WTC11 (cell line): Measurements from ENCODE around the gene SLC2A4. TPM values are rescaled to one million over a fixed set of nuclear protein-coding genes. Genes with fewer than 3 reads are reported as not detected.

Experiments used
- ATAC-seq: fragments of 200-7000 bp; cut with Tn5 transposase; 2 replicates; pipeline ENCODE4 v1.10.0; 2021; ENCODE audit warnings: mild to moderate bottlenecking, moderate library complexity
- CTCF ChIA-PET: fragments of 300-600 bp; sonication (Branson Sonifier 250); formaldehyde crosslinking; loops from one replicate; lab custom pipeline; 2021; ENCODE audit warnings: antibody characterized with exemption; lab: Charles Lee
- POLR2A ChIA-PET: fragments of 350-600 bp; sonication (Branson Sonifier 250); formaldehyde crosslinking; loops from one replicate; lab custom pipeline; 2021; ENCODE audit warnings: antibody characterized with exemption; lab: Charles Lee
- DNase-seq: peaks from one replicate; pipeline ENCODE4 v3.0.0; 2021; ENCODE audit warnings: low spot score
- H3K27ac Mint-ChIP-seq: 2 replicates; pipeline ENCODE4 v1.8.0; 2021; ENCODE audit warnings: mixed read lengths
- H3K27me3 Mint-ChIP-seq: 2 replicates; pipeline ENCODE4 v1.8.0; 2021; ENCODE audit warnings: low read depth, mild to moderate bottlenecking, moderate library complexity, mixed read lengths
- H3K36me3 Mint-ChIP-seq: 2 replicates; pipeline ENCODE4 v1.8.0; 2021; ENCODE audit warnings: mixed read lengths
- H3K4me1 Mint-ChIP-seq: 2 replicates; pipeline ENCODE4 v1.8.0; 2022; ENCODE audit warnings: mixed read lengths
- H3K4me3 Mint-ChIP-seq: 2 replicates; pipeline ENCODE4 v1.8.0; 2021; ENCODE audit warnings: mild to moderate bottlenecking, moderate library complexity, mixed read lengths
- H3K9me3 Mint-ChIP-seq: 2 replicates; pipeline ENCODE4 v1.8.0; 2021; ENCODE audit warnings: mixed read lengths
- CREM ChIP-seq: sonication (generic); formaldehyde crosslinking; IDR thresholded peaks from 2 replicates; pipeline ENCODE4 v1.8.1; 2022; ENCODE audit warnings: mild to moderate bottlenecking, missing genetic modification reagents, moderate library complexity
- EMX1 ChIP-seq: fragments of 250-450 bp; sonication (Bioruptor Pico); IDR thresholded peaks from 2 replicates; pipeline ENCODE4 v1.8.0; 2021; ENCODE audit warnings: mild to moderate bottlenecking
- FOXK1 ChIP-seq: sonication (generic); formaldehyde crosslinking; IDR thresholded peaks from 2 replicates; pipeline ENCODE4 v1.8.0; 2022; ENCODE audit warnings: mild to moderate bottlenecking, moderate library complexity, missing genetic modification reagents
- JUN ChIP-seq: sonication (generic); formaldehyde crosslinking; IDR thresholded peaks from 2 replicates; pipeline ENCODE4 v1.8.0; 2023; ENCODE audit warnings: mild to moderate bottlenecking, missing genetic modification reagents
- NFATC4 ChIP-seq: fragments of 250-450 bp; sonication (Bioruptor Pico); IDR thresholded peaks from 2 replicates; pipeline ENCODE4 v1.9.0; 2021; ENCODE audit warnings: mild to moderate bottlenecking
- OVOL2 ChIP-seq: fragments of 250-450 bp; sonication (Bioruptor Pico); IDR thresholded peaks from 2 replicates; pipeline ENCODE4 v1.9.0; 2021; ENCODE audit warnings: mild to moderate bottlenecking, borderline replicate concordance
- RORB ChIP-seq: fragments of 250-450 bp; sonication (Bioruptor Pico); IDR thresholded peaks from 2 replicates; pipeline ENCODE4 v1.9.0; 2021; ENCODE audit warnings: mild to moderate bottlenecking
- SP1 ChIP-seq: sonication (generic); formaldehyde crosslinking; conservative IDR thresholded peaks from 2 replicates; pipeline ENCODE4 v1.8.1; 2022; ENCODE audit warnings: missing genetic modification reagents
- TEAD1 ChIP-seq: sonication (generic); formaldehyde crosslinking; IDR thresholded peaks from 2 replicates; pipeline ENCODE4 v1.8.0; 2022; ENCODE audit warnings: mild to moderate bottlenecking, missing genetic modification reagents
- ZNF219 ChIP-seq: sonication (generic); formaldehyde crosslinking; IDR thresholded peaks from 2 replicates; pipeline ENCODE4 v1.8.0; 2023; ENCODE audit warnings: missing genetic modification reagents, mild to moderate bottlenecking, borderline replicate concordance
- ZNF317 ChIP-seq: sonication (generic); formaldehyde crosslinking; IDR thresholded peaks from 2 replicates; pipeline ENCODE4 v1.8.1; 2023; ENCODE audit warnings: low read depth, mild to moderate bottlenecking, moderate library complexity, missing genetic modification reagents, borderline replicate concordance
- ZNF396 ChIP-seq: fragments of 250-450 bp; sonication (Bioruptor Pico); IDR thresholded peaks from 2 replicates; pipeline ENCODE4 v1.8.0; 2021; ENCODE audit warnings: mild to moderate bottlenecking, moderate library complexity, borderline replicate concordance
- ZNF416 ChIP-seq: fragments of 250-450 bp; sonication (Bioruptor Pico); IDR thresholded peaks from 2 replicates; pipeline ENCODE4 v1.9.0; 2021; ENCODE audit warnings: mild to moderate bottlenecking, inconsistent platforms
- total RNA-seq: library from RNA; stranded (reverse); gene quantifications from 3 replicates; pipeline ENCODE4 v1.2.3, GENCODE V29; 2021
- TF ChIP-seq, protein P1 (sequence below): fragments of 250-450 bp; sonication (Bioruptor Pico); IDR thresholded peaks from 2 replicates; pipeline ENCODE4 v1.9.0; 2021; ENCODE audit warnings: mild to moderate bottlenecking
- TF ChIP-seq, protein P2 (sequence below): sonication (generic); formaldehyde crosslinking; IDR thresholded peaks from 2 replicates; pipeline ENCODE4 v1.8.0; 2022; ENCODE audit warnings: mild to moderate bottlenecking, missing genetic modification reagents
- TF ChIP-seq, protein P3 (sequence below): fragments of 250-450 bp; sonication (Bioruptor Pico); IDR thresholded peaks from 2 replicates; pipeline ENCODE4 v1.9.0; 2021; ENCODE audit warnings: moderate library complexity, mild to moderate bottlenecking, inconsistent platforms, borderline replicate concordance
- TF ChIP-seq, protein P4 (sequence below): sonication (generic); formaldehyde crosslinking; IDR thresholded peaks from 2 replicates; pipeline ENCODE4 v1.8.0; 2022; ENCODE audit warnings: mild to moderate bottlenecking, missing genetic modification reagents
- TF ChIP-seq, protein P5 (sequence below): fragments of 250-450 bp; sonication (Bioruptor Pico); IDR thresholded peaks from 2 replicates; pipeline ENCODE4 v1.9.0; 2021; ENCODE audit warnings: mild to moderate bottlenecking
- TF ChIP-seq, protein P6 (sequence below): sonication (generic); formaldehyde crosslinking; IDR thresholded peaks from 2 replicates; pipeline ENCODE4 v1.8.1; 2023; ENCODE audit warnings: mild to moderate bottlenecking, missing genetic modification reagents, moderate library complexity
- TF ChIP-seq, protein P7 (sequence below): sonication (generic); formaldehyde crosslinking; conservative IDR thresholded peaks from 2 replicates; pipeline ENCODE4 v1.8.1; 2022; ENCODE audit warnings: mild to moderate bottlenecking, missing genetic modification reagents

The SLC2A4 gene
- total RNA-seq, 1 experiment from 2014 or later, result 6.4 TPM

DNA sequence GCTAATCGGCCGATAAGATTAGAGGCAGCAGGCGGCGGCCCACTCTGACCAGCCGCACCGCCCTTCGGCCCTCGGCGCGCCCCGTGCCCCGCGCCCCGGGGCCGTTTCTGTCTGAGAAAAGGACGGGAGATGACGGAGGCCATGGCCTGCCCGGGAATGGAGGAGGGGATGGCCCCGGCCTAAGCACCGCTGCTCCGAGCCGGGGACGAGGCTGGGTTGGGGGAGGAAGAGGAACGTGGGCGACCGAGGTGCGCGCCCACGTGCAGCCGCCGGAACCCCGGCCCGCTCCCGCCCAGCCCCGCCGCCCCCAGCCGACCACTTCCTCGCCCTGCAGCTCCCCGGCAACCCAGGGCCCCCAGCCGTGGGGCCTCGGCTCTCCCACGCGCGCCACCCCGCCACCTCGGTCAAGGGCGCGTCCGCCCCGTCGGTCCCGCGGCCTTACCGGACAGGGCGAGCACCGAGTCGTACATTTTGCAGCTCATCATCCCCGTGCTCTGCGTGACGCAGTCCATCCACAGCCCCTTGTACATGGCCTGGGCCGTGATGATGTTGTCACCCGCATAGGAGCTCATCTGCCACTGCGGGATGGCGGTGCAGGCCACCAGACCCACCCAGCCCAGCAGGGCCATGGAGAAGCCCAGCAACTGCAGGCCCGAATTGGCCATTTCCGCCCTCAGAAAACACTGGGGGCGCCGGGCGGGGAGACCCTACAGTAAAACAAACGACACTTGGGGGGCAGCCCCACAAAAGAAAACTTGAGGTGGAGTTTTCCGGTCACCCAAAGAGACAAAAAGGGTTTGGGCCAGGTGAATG lies 19.9 kb upstream of the SLC2A4 start (continued):
- TF ChIP-seq, protein P1, sequence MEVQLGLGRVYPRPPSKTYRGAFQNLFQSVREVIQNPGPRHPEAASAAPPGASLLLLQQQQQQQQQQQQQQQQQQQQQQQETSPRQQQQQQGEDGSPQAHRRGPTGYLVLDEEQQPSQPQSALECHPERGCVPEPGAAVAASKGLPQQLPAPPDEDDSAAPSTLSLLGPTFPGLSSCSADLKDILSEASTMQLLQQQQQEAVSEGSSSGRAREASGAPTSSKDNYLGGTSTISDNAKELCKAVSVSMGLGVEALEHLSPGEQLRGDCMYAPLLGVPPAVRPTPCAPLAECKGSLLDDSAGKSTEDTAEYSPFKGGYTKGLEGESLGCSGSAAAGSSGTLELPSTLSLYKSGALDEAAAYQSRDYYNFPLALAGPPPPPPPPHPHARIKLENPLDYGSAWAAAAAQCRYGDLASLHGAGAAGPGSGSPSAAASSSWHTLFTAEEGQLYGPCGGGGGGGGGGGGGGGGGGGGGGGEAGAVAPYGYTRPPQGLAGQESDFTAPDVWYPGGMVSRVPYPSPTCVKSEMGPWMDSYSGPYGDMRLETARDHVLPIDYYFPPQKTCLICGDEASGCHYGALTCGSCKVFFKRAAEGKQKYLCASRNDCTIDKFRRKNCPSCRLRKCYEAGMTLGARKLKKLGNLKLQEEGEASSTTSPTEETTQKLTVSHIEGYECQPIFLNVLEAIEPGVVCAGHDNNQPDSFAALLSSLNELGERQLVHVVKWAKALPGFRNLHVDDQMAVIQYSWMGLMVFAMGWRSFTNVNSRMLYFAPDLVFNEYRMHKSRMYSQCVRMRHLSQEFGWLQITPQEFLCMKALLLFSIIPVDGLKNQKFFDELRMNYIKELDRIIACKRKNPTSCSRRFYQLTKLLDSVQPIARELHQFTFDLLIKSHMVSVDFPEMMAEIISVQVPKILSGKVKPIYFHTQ (CRISPR knock-in tag), result 0 out of 2 replicates have a peak, but pooled peaks have one; percentile 16
- TF ChIP-seq, protein P2, sequence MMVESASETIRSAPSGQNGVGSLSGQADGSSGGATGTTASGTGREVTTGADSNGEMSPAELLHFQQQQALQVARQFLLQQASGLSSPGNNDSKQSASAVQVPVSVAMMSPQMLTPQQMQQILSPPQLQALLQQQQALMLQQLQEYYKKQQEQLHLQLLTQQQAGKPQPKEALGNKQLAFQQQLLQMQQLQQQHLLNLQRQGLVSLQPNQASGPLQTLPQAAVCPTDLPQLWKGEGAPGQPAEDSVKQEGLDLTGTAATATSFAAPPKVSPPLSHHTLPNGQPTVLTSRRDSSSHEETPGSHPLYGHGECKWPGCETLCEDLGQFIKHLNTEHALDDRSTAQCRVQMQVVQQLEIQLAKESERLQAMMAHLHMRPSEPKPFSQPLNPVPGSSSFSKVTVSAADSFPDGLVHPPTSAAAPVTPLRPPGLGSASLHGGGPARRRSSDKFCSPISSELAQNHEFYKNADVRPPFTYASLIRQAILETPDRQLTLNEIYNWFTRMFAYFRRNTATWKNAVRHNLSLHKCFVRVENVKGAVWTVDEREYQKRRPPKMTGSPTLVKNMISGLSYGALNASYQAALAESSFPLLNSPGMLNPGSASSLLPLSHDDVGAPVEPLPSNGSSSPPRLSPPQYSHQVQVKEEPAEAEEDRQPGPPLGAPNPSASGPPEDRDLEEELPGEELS (CRISPR knock-in tag), result peak; percentile 53; the same call in 1 of the 2 replicates
- TF ChIP-seq, all 79 proteins: peak for 12

DNA sequence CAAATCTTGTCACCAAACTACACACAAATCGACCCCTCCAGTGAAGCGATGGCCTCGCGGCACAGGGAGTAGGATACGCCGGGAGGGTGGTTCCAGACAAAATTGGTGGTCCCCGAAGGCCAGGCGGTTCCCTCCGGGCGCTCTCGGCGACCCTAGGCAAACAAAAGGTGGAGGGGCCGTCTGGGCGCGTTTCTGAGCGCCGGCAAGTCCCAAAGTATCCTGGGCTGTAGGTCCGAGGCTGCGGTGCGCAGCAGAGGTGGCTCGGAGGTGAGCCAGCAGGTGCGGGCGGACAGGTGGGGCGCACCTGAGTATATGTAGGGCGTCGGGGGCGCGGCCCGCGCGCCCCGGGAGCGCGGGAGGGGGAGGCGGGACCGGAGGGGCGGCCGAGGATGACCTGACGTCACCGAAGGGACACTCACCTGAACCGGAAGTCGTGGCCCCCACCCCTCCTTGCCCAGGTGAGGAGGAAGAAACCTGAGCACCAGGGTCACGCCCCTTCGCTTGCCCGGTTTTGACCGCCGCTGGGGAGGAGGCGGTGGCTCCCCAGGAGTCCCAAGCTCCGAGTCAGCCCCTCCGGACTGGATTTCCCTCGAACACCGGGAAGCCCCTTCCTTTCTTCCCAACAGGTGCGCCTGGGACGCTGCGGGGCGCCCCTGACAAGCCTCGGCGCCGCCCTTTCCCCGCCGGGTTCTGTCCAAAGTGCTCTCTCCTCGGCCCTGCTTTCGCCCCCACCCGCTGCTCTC lies 19.2 kb upstream of the SLC2A4 start, which contains the start of gene CLDN7:
Gene CLDN7 (minus strand): TSS at position 287 of the 743 bp plus-strand sequence. CDS start 435 bp downstream, outside the sequence.
- ChIA-PET CTCF (interaction anchor here (1.1 to 1.4 kb wide), 3 partner anchors 13 to 48 kb away, joined by 3 to 4 read pairs (median 3); no protein-coding TSS in a partner anchor), POLR2A (interaction anchor here (1.0 kb wide), 4 partner anchors 11 to 24 kb away, joined by 4 to 6 read pairs (median 6); partner anchors contain the start of genes CTDNEP1 and GABARAP)
- peak; percentile 66 for ATAC-seq
- Mint-ChIP-seq H3K27me3 (no peaks in the 10 kb centered on the region), H3K4me3 (peak within 1 kb of the TSS; percentile 98), H3K4me1 (peaks cover 26% of the 10 kb centered on the region), H3K9me3 (no peaks in the 10 kb centered on the region), H3K36me3 (peaks cover 5% of the 10 kb centered on the region), H3K27ac (peak within 1 kb of the TSS; percentile 100)
- DNase-seq, result peak; percentile 96
- TF ChIP-seq RORB (CRISPR knock-in tag) (no peak), NFATC4 (CRISPR knock-in tag) (peak; percentile 84), EMX1 (0 out of 2 replicates have a peak, but pooled peaks have one; percentile 55), ZNF219 (CRISPR knock-in tag) (no peak), ZNF317 (CRISPR knock-in tag) (no peak), SP1 (CRISPR knock-in tag) (peak; percentile 66), FOXK1 (CRISPR knock-in tag) (0 out of 2 replicates have a peak, but pooled peaks have one; percentile 29), CREM (CRISPR knock-in tag) (peak; percentile 71; the same call in 1 of the 2 replicates), ZNF416 (CRISPR knock-in tag) (peak; percentile 76; the same call in 1 of the 2 replicates), JUN (peak; percentile 47; the same call in 1 of the 2 replicates), ZNF396 (CRISPR knock-in tag) (no peak), TEAD1 (CRISPR knock-in tag) (peak; percentile 76), OVOL2 (CRISPR knock-in tag) (no peak)
- TF ChIP-seq, protein P1 (CRISPR knock-in tag), result 0 out of 2 replicates have a peak, but pooled peaks have one; percentile 21
- TF ChIP-seq, protein P3, sequence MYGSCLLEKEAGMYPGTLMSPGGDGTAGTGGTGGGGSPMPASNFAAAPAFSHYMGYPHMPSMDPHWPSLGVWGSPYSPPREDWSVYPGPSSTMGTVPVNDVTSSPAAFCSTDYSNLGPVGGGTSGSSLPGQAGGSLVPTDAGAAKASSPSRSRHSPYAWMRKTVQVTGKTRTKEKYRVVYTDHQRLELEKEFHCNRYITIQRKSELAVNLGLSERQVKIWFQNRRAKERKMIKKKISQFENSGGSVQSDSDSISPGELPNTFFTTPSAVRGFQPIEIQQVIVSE, result no peak
- TF ChIP-seq, protein P4, sequence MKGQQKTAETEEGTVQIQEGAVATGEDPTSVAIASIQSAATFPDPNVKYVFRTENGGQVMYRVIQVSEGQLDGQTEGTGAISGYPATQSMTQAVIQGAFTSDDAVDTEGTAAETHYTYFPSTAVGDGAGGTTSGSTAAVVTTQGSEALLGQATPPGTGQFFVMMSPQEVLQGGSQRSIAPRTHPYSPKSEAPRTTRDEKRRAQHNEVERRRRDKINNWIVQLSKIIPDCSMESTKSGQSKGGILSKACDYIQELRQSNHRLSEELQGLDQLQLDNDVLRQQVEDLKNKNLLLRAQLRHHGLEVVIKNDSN (CRISPR knock-in tag), result peak; percentile 31; the same call in 1 of the 2 replicates
- TF ChIP-seq, protein P5, sequence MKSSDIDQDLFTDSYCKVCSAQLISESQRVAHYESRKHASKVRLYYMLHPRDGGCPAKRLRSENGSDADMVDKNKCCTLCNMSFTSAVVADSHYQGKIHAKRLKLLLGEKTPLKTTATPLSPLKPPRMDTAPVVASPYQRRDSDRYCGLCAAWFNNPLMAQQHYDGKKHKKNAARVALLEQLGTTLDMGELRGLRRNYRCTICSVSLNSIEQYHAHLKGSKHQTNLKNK (CRISPR knock-in tag), result 0 out of 2 replicates have a peak, but pooled peaks have one; percentile 33
- TF ChIP-seq, protein P6, sequence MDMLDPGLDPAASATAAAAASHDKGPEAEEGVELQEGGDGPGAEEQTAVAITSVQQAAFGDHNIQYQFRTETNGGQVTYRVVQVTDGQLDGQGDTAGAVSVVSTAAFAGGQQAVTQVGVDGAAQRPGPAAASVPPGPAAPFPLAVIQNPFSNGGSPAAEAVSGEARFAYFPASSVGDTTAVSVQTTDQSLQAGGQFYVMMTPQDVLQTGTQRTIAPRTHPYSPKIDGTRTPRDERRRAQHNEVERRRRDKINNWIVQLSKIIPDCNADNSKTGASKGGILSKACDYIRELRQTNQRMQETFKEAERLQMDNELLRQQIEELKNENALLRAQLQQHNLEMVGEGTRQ (CRISPR knock-in tag), result peak; percentile 38
- TF ChIP-seq, protein P7, sequence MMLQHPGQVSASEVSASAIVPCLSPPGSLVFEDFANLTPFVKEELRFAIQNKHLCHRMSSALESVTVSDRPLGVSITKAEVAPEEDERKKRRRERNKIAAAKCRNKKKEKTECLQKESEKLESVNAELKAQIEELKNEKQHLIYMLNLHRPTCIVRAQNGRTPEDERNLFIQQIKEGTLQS, result no peak
